ENCODE results near the gene PLCB3. TPM values are rescaled to one million over a fixed set of nuclear protein-coding genes. Genes with fewer than 3 reads are reported as not detected.
A peak's percentile ranks its signal among the peaks of the same experiment; 100 is the strongest.

PLCB3 gene
- total and polyA plus RNA-seq, 2 of the 13 experiments (the other 11 are each of a cell fraction or from before 2014, with no cell fraction given) = 7.5 to 13.8 TPM

DNA sequence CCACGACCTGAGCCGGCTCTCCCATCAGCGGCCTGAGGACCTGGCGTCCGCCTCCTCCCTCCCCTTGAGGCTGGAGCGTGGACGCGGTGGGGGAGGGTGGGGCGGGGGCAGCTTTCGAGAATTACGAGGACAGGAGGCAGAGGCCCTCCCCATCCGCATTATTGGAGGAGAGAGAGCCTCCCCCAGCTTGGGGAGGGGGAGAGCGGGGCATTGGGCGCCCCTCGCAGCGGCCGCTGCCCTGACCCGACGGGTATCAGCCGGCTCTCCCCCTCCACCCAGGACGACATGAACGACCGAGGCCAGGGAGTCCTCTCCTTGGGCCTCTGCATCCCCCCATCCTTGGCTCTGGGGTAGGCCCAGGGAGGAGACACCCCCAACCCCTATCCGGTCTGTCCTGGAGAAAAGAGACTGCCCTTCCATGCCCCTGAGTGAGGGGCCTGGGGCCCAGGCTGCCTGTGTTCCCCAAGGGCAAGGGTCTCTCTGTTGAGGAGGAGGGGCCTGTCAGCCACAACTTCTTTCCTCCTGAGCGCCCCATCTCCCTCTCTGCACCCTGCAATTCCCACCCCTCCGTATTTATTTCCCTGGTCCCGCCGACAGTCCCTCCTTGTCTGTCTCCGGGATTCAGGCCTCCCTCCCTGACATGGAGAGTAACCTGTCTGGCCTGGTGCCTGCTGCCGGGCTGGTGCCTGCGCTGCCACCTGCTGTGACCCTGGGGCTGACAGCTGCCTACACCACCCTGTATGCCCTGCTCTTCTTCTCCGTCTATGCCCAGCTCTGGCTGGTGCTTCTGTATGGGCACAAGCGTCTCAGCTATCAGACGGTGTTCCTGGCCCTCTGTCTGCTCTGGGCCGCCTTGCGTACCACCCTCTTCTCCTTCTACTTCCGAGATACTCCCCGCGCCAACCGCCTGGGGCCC is 34.8 kb downstream of the PLCB3 start (continued):
- TF ChIP-seq, protein P1, sequence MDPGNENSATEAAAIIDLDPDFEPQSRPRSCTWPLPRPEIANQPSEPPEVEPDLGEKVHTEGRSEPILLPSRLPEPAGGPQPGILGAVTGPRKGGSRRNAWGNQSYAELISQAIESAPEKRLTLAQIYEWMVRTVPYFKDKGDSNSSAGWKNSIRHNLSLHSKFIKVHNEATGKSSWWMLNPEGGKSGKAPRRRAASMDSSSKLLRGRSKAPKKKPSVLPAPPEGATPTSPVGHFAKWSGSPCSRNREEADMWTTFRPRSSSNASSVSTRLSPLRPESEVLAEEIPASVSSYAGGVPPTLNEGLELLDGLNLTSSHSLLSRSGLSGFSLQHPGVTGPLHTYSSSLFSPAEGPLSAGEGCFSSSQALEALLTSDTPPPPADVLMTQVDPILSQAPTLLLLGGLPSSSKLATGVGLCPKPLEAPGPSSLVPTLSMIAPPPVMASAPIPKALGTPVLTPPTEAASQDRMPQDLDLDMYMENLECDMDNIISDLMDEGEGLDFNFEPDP (CRISPR knock-in tag; conservative IDR thresholded peaks at IDR 0.05) = no peak
- TF ChIP-seq KLF15 (CRISPR knock-in tag; IDR thresholded peaks at IDR 0.05; ENCODE audit: borderline replicate concordance) (0 out of 2 replicates have a peak, but pooled peaks have one; percentile 32), NR2F6 (IDR thresholded peaks at IDR 0.05) (no peak), NR2F6 (CRISPR knock-in tag; IDR thresholded peaks at IDR 0.05) (no peak), POLR2G (IDR thresholded peaks at IDR 0.05; ENCODE audit: low read depth, low read length) (no peak; the same call in 1 of the 2 replicates), XRCC5 (optimal IDR thresholded peaks at IDR 0.05; ENCODE audit: low read length) (peak; percentile 11), YY1 (IDR thresholded peaks at IDR 0.05; ENCODE audit: insufficient read depth, insufficient replicate concordance, low read depth, low read length) (no peak), ZBTB42 (CRISPR knock-in tag; IDR thresholded peaks at IDR 0.05) (no peak), ZNF816 (CRISPR knock-in tag; IDR thresholded peaks at IDR 0.05; ENCODE audit: borderline replicate concordance) (no peak; the same call in 1 of the 2 replicates), ZNF460 (CRISPR knock-in tag; IDR thresholded peaks at IDR 0.05; ENCODE audit: borderline replicate concordance) (no peak), ONECUT2 (CRISPR knock-in tag; IDR thresholded peaks at IDR 0.05) (no peak), ZNF737 (CRISPR knock-in tag; IDR thresholded peaks at IDR 0.05; ENCODE audit: borderline replicate concordance) (no peak), SAP130 (CRISPR knock-in tag; IDR thresholded peaks at IDR 0.05; ENCODE audit: low read depth) (peak; percentile 37; the same call in 1 of the 2 replicates), ZNF678 (CRISPR knock-in tag; IDR thresholded peaks at IDR 0.05) (no peak), SMC3 (IDR thresholded peaks at IDR 0.05; ENCODE audit: low read length) (peak; percentile 1; the same call in 1 of the 2 replicates), ZFP82 (CRISPR knock-in tag; IDR thresholded peaks at IDR 0.05; ENCODE audit: borderline replicate concordance) (no peak), SP5 (CRISPR knock-in tag; IDR thresholded peaks at IDR 0.05; ENCODE audit: borderline replicate concordance, low read depth) (no peak), JUND (CRISPR knock-in tag; IDR thresholded peaks at IDR 0.05) (no peak), SAFB2 (CRISPR knock-in tag; IDR thresholded peaks at IDR 0.05; ENCODE audit: borderline replicate concordance, low read depth) (no peak), U2AF2 (IDR thresholded peaks at IDR 0.05; ENCODE audit: low read depth, low read length) (no peak)
- TF ChIP-seq, protein P2, sequence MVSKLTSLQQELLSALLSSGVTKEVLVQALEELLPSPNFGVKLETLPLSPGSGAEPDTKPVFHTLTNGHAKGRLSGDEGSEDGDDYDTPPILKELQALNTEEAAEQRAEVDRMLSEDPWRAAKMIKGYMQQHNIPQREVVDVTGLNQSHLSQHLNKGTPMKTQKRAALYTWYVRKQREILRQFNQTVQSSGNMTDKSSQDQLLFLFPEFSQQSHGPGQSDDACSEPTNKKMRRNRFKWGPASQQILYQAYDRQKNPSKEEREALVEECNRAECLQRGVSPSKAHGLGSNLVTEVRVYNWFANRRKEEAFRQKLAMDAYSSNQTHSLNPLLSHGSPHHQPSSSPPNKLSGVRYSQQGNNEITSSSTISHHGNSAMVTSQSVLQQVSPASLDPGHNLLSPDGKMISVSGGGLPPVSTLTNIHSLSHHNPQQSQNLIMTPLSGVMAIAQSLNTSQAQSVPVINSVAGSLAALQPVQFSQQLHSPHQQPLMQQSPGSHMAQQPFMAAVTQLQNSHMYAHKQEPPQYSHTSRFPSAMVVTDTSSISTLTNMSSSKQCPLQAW (CRISPR knock-in tag; IDR thresholded peaks at IDR 0.05) = no peak
- TF ChIP-seq, protein P3, sequence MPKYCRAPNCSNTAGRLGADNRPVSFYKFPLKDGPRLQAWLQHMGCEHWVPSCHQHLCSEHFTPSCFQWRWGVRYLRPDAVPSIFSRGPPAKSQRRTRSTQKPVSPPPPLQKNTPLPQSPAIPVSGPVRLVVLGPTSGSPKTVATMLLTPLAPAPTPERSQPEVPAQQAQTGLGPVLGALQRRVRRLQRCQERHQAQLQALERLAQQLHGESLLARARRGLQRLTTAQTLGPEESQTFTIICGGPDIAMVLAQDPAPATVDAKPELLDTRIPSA (CRISPR knock-in tag; IDR thresholded peaks at IDR 0.05; ENCODE audit: borderline replicate concordance) = no peak
- TF ChIP-seq, protein P4, sequence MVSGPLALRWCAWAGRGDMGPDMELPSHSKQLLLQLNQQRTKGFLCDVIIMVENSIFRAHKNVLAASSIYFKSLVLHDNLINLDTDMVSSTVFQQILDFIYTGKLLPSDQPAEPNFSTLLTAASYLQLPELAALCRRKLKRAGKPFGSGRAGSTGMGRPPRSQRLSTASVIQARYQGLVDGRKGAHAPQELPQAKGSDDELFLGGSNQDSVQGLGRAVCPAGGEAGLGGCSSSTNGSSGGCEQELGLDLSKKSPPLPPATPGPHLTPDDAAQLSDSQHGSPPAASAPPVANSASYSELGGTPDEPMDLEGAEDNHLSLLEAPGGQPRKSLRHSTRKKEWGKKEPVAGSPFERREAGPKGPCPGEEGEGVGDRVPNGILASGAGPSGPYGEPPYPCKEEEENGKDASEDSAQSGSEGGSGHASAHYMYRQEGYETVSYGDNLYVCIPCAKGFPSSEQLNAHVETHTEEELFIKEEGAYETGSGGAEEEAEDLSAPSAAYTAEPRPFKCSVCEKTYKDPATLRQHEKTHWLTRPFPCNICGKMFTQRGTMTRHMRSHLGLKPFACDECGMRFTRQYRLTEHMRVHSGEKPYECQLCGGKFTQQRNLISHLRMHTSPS (CRISPR knock-in tag; IDR thresholded peaks at IDR 0.05; ENCODE audit: low read depth) = 0 out of 2 replicates have a peak, but pooled peaks have one; percentile 46
